Hematopoietic multipotent progenitor cell treated with erythropoietin and hydrocortisone succinate and interleukin-3 and kit ligand, for 8 days (in vitro differentiated cells): ENCODE measurements around the gene HAUS5.

Experiments used
- DNase-seq: peaks from one replicate; pipeline ENCODE4 v3.0.0-alpha.2; 2015

HAUS5 gene

GRCh38 chr19:35673121-35673804, 60.7 kb downstream of the HAUS5 start:
- peak; percentile 18 for DNase-seq
